ENCODE results near the gene TUFT1. TPM values are rescaled to one million over a fixed set of nuclear protein-coding genes. Genes with fewer than 3 reads are reported as not detected.

TUFT1 gene
- total and polyA plus RNA-seq, 9 of the 15 experiments (the other 6 are each of a cell fraction or from before 2014, with no cell fraction given): 0.54 to 2.0 (median 1.7) TPM

- TF ChIP-seq HBP1 (CRISPR knock-in tag; IDR thresholded peaks at IDR 0.05) (no peak), CGGBP1 (CRISPR knock-in tag; IDR thresholded peaks at IDR 0.05) (no peak), E2F6 (IDR thresholded peaks at IDR 0.05; ENCODE audit: borderline replicate concordance in 1 of 2, extremely low read depth in 1 of 2, insufficient read depth in 1 of 2, insufficient read length in 1 of 2, low read depth in 1 of 2, low read length in 1 of 2, poor library complexity in 1 of 2, severe bottlenecking in 1 of 2) (no peak), POLR2H (tag; IDR thresholded peaks at IDR 0.05; ENCODE audit: low read depth) (no peak), BRCA1 (IDR thresholded peaks at IDR 0.05) (no peak), BRCA1 (CRISPR knock-in tag; IDR thresholded peaks at IDR 0.05) (no peak), ZNF583 (CRISPR knock-in tag; IDR thresholded peaks at IDR 0.05) (no peak), ZNF740 (CRISPR knock-in tag; IDR thresholded peaks at IDR 0.05) (no peak), ZNF740 (tag; IDR thresholded peaks at IDR 0.05) (no peak), ASH1L (IDR thresholded peaks at IDR 0.05; ENCODE audit: borderline replicate concordance, low read depth, partially characterized antibody) (no peak), PREB (CRISPR knock-in tag; IDR thresholded peaks at IDR 0.05) (no peak), NKRF (IDR thresholded peaks at IDR 0.05; ENCODE audit: borderline replicate concordance) (no peak), TFAM (CRISPR knock-in tag; conservative IDR thresholded peaks at IDR 0.05) (no peak), STAT5A (IDR thresholded peaks at IDR 0.05; ENCODE audit: borderline replicate concordance, low read length) (peak; percentile 83), ZNF778 (CRISPR knock-in tag; IDR thresholded peaks at IDR 0.05) (no peak), ZNF133 (CRISPR knock-in tag; IDR thresholded peaks at IDR 0.05) (no peak), ZBTB5 (IDR thresholded peaks at IDR 0.05) (no peak), FUS (optimal IDR thresholded peaks at IDR 0.05; ENCODE audit: low read depth, low read length) (no peak), TRIM28 (IDR thresholded peaks at IDR 0.05) (no peak)
These were observed 56.3 kb downstream of the TUFT1 start (continued) for GRCh38 chr1:151596166-151596953.

All from K562 (cell line).